OCI-LY7 (cell line): ENCODE data around the gene ADAMTS2. TPM values are rescaled to one million over a fixed set of nuclear protein-coding genes. Genes with fewer than 3 reads are reported as not detected.

ENCODE experiments used
- BruUV-seq: library from RNA; stranded (reverse); fragments of 400-500 nt; replicated peaks from 2 replicates; lab custom pipeline; 2021; lab: Mats Ljungman, UMichigan
- CTCF ChIA-PET: fragments of 300-600 bp; sonication (Branson Sonifier 250); formaldehyde crosslinking; loops from one replicate; lab custom pipeline; 2022; ENCODE audit warnings: antibody characterized with exemption; ENCODE audit not compliant: unreplicated experiment; lab: Charles Lee
- POLR2A ChIA-PET: fragments of 300-600 bp; sonication (Branson Sonifier 250); formaldehyde crosslinking; loops from one replicate; lab custom pipeline; 2022; ENCODE audit warnings: antibody characterized with exemption; lab: Charles Lee
- DNase-seq: peaks from one replicate; pipeline ENCODE4 v3.0.0-alpha.2; 2015; ENCODE audit warnings: low spot score
- H2AFZ ChIP-seq: fragments of 200-600 bp; sonication (generic), shearing (Covaris generic); 2 replicates; pipeline ENCODE4 v1.6.1; 2014; ENCODE audit warnings: mild to moderate bottlenecking, antibody characterized with exemption, low read length, moderate library complexity
- H3K27ac ChIP-seq: fragments of 200-600 bp; sonication (generic); 2 replicates; pipeline ENCODE4 v1.5.1; 2014; ENCODE audit warnings: mixed run types, low read depth, mild to moderate bottlenecking, moderate library complexity, low read length, inconsistent platforms; ENCODE audit not compliant: poor library complexity, severe bottlenecking
- H3K36me3 ChIP-seq: fragments of 200-600 bp; sonication (generic); 2 replicates; pipeline ENCODE4 v1.6.1; 2014; ENCODE audit warnings: mild to moderate bottlenecking, antibody characterized with exemption, low read length, moderate library complexity, mixed read lengths; ENCODE audit not compliant: insufficient read depth
- H3K4me1 ChIP-seq: fragments of 200-600 bp; sonication (generic); 2 replicates; pipeline ENCODE4 v1.5.1; 2014; ENCODE audit warnings: mild to moderate bottlenecking, low read length; ENCODE audit not compliant: insufficient read depth, poor library complexity, severe bottlenecking
- H3K4me2 ChIP-seq: fragments of 200-600 bp; sonication (generic); 2 replicates; pipeline ENCODE4 v1.6.1; 2014; ENCODE audit warnings: mild to moderate bottlenecking, low read length
- H3K4me3 ChIP-seq: fragments of 200-600 bp; sonication (generic); 2 replicates; pipeline ENCODE4 v1.5.1; 2014; ENCODE audit warnings: mild to moderate bottlenecking, low read depth, low read length; ENCODE audit not compliant: poor library complexity, severe bottlenecking
- H3K79me2 ChIP-seq: fragments of 200-600 bp; sonication (generic); 2 replicates; pipeline ENCODE4 v1.6.1; 2016; ENCODE audit warnings: low read depth, mild to moderate bottlenecking, low read length, moderate library complexity, mixed read lengths; ENCODE audit not compliant: insufficient read depth
- H3K9me2 ChIP-seq: fragments of 200-600 bp; sonication (generic); 2 replicates; pipeline ENCODE4 v1.6.1; 2016; ENCODE audit warnings: mild to moderate bottlenecking, low read length, mixed read lengths; ENCODE audit not compliant: insufficient read depth
- H3K9me3 ChIP-seq: fragments of 200-600 bp; sonication (generic); 2 replicates; pipeline ENCODE4 v1.6.1; 2014; ENCODE audit warnings: mild to moderate bottlenecking, mixed run types, low read length, mixed read lengths
- H4K20me1 ChIP-seq: fragments of 200-600 bp; sonication (generic); 2 replicates; pipeline ENCODE4 v1.6.1; 2014; ENCODE audit warnings: mild to moderate bottlenecking, antibody characterized with exemption, low read length, moderate library complexity, mixed read lengths; ENCODE audit not compliant: insufficient read depth
- EZH2phosphoT487 ChIP-seq: fragments of 200-600 bp; sonication (generic); IDR thresholded peaks from 2 replicates; pipeline ENCODE4 v1.6.1; 2018; ENCODE audit warnings: low read depth, borderline replicate concordance, mild to moderate bottlenecking, mixed run types, antibody characterized with exemption, low read length, moderate library complexity, mixed read lengths
- intact Hi-C: fragments of 100-400 bp; cut with micrococcal nuclease; formaldehyde crosslinking; loops from one replicate; pipeline ENCODE4 v1.10.0; 2022; ENCODE audit not compliant: unreplicated experiment
- total RNA-seq, 2 experiments: library from RNA; depleted of rRNA in 1 of 2; stranded (reverse); fragments of >200 nt in 1 of 2; shearing (Covaris generic) in 1 of 2; gene quantifications; 2 replicates each; pipeline ENCODE4 v1.2.3, GENCODE V29; 2014 to 2022
- TF ChIP-seq, protein P1 (sequence below): fragments of 200-600 bp; sonication (generic); conservative IDR thresholded peaks from 2 replicates; pipeline ENCODE4 v1.5.1; 2014; ENCODE audit warnings: mild to moderate bottlenecking, antibody characterized with exemption, low read length, moderate library complexity, mixed read lengths

ADAMTS2 gene
- total RNA-seq, 2 experiments from 2014 or later = not detected

GRCh38 chr5:179336126-179336870 lies 9.0 kb downstream of the ADAMTS2 start:
- CTCF ChIA-PET = no interaction called here
- Histone ChIP-seq H3K36me3 (no peaks in the 10 kb centered on the region), H4K20me1 (no peaks in the 10 kb centered on the region), H2AFZ (no peak overlapping the region), H3K79me2 (no peaks in the 10 kb centered on the region), H3K9me3 (no peaks in the 10 kb centered on the region), H3K4me2 (no peak overlapping the region), H3K27ac (no peak overlapping the region), H3K9me2 (no peaks in the 10 kb centered on the region), H3K4me3 (no peak overlapping the region), H3K4me1 (no peaks in the 10 kb centered on the region)
- POLR2A ChIA-PET = interaction anchor here (0.5 kb wide), 1 partner anchor 97 kb away, joined by 4 read pairs; no protein-coding TSS in a partner anchor
- DNase-seq = no peak
- BruUV-seq = no TSS peak
- intact Hi-C loops = no loop called here
- TF ChIP-seq, protein P1, sequence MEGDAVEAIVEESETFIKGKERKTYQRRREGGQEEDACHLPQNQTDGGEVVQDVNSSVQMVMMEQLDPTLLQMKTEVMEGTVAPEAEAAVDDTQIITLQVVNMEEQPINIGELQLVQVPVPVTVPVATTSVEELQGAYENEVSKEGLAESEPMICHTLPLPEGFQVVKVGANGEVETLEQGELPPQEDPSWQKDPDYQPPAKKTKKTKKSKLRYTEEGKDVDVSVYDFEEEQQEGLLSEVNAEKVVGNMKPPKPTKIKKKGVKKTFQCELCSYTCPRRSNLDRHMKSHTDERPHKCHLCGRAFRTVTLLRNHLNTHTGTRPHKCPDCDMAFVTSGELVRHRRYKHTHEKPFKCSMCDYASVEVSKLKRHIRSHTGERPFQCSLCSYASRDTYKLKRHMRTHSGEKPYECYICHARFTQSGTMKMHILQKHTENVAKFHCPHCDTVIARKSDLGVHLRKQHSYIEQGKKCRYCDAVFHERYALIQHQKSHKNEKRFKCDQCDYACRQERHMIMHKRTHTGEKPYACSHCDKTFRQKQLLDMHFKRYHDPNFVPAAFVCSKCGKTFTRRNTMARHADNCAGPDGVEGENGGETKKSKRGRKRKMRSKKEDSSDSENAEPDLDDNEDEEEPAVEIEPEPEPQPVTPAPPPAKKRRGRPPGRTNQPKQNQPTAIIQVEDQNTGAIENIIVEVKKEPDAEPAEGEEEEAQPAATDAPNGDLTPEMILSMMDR = no peak
- no peak for TF ChIP-seq EZH2phosphoT487

GRCh38 chr5:179333796-179334761 lies 11.2 kb downstream of the ADAMTS2 start:
- Histone ChIP-seq H2AFZ (no peak overlapping the region), H3K36me3 (no peaks in the 10 kb centered on the region), H3K79me2 (no peaks in the 10 kb centered on the region), H4K20me1 (no peaks in the 10 kb centered on the region), H3K4me3 (no peak overlapping the region), H3K4me2 (no peak overlapping the region), H3K4me1 (no peaks in the 10 kb centered on the region), H3K27ac (no peak overlapping the region), H3K9me2 (no peaks in the 10 kb centered on the region), H3K9me3 (no peaks in the 10 kb centered on the region)
- BruUV-seq = no TSS peak
- ChIA-PET CTCF (no interaction called here), POLR2A (interaction anchor here (0.5 to 0.6 kb wide), 2 partner anchors 20 to 144 kb away, joined by 3 read pairs; no protein-coding TSS in a partner anchor)
- intact Hi-C loops = no loop called here
- DNase-seq = no peak
- no peak for TF ChIP-seq EZH2phosphoT487
- TF ChIP-seq, protein P1 = no peak
